Right renal pelvis (tissue), 4 donors: ENCODE results near the gene USP46. TPM values are rescaled to one million over a fixed set of nuclear protein-coding genes. Genes with fewer than 3 reads are reported as not detected.

Experiments used
- DNase-seq, 4 donors: peaks; one replicate each; pipeline ENCODE4 v3.0.0-alpha.2; 2013; ENCODE audit warnings: low read depth in 4 of 4, low spot score in 3 of 4, missing footprints in 1 of 4
- polyA plus RNA-seq, 4 donors: library from polyadenylated mRNA; unstranded; fragments of 120-200 nt; gene quantifications; one replicate each; pipeline ENCODE4 v1.2.1, GENCODE V29; 2013; ENCODE audit not compliant: insufficient read length in 4 of 4

The USP46 gene
- polyA plus RNA-seq, 4 donors = 29.8 to 40.8 (median 37.1) TPM

DNA sequence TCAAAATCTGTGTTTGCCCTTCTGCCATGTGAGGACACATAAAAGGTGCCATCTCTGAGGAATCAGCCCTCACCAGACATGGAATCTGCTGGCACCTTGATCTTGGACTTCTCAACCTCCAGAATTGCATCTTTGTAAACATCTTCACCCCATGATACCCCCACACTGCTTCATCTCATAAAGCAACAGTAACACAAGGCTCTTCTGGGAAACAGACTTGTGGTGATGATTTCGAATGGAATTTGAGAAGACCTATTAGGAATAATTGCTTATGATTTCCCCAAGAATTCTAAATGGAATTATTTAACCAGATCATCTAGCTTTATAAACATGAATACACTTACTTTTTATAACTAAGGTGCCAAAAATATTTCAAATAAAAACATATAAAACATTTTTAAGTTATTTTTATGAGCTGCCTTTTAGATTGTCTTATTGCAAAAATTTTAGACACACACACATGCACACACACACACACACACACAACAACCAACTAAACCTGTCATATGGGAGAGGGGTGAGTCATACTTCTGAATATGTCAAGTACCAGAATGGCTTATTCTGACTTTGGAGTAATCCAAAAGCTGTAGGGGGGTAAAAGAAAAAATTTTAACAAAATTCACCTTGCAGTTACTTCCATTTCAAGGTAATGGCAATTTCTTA, 82.0 kb downstream of the USP46 start:
- DNase-seq = no peak

DNA sequence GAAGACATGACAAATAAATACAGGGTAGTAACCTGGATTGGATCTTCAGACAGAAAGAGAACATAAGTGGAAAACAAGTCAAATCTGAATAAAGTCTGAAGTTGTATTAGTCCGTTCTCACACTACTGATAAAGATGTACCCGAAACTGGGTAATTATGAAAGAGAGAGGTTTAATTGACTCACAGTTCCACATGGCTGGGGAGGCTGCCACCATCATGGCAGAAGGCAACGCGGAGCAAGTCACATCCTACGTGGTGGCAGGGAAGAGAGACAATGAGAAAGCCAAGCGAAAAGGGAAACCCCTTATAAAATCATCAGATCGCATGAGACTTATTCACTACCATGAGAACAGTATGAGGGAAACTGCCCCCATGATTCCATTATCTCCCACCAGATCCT, 82.8 kb downstream of the USP46 start:
- DNase-seq = no peak

DNA sequence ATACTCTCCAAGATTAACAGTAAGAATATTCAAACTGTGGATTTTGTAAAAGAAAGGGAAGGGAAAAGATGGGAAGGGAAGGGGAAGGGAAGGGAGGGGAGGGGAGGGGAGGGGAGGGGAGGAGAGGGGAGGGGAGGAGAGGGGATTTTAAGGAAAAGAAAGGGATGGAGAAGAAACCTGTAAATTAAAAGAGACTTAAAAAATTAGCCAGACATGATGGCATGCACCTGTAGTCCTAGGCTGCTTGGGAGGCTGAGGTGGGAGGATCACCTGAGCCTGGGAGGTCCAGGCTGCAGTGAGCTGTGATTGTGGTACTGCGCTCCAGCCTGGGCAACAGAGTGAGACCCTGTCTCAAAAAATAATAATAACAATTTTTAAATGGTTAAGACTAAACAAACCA, 83.7 kb downstream of the USP46 start:
- no peak for DNase-seq

DNA sequence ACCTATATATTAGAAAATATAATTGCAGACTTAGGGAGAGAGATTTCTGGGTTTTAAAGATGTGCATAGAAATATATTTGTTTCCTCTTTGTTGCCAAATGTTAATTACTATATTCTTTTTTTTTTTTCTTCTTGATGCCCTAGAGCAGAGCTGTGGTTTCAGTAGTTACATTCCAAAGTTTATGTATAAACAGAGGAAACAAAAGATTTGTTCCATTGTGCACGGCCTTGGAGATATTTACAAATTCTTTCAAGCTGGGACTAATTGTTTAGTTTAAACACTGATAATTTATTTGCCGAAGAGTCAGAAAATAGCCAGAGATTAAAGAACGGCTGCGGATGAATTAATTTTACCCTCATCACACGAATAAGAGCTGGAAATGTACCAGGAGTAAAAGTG, 85.1 kb downstream of the USP46 start:
- no peak for DNase-seq

DNA sequence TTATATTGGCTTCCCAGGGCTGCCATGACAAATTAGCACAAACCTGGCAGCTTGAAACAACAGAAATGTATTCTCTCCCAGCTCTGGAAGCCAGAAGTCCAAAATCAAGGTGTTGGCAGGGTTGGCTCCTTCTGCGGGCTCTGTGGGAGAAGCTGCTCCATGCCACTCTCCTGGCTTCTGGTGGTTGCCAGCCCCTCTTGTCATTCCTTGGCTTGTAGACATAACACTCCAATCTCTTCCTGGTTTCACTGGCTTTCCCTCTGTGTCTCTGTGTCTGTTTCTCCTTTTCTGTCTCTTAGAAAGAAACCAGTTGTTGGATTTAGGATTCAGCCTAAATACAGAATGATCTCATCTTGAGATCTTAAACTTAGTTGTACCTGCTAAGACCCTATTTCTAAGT, 85.5 kb downstream of the USP46 start:
- no peak for DNase-seq

DNA sequence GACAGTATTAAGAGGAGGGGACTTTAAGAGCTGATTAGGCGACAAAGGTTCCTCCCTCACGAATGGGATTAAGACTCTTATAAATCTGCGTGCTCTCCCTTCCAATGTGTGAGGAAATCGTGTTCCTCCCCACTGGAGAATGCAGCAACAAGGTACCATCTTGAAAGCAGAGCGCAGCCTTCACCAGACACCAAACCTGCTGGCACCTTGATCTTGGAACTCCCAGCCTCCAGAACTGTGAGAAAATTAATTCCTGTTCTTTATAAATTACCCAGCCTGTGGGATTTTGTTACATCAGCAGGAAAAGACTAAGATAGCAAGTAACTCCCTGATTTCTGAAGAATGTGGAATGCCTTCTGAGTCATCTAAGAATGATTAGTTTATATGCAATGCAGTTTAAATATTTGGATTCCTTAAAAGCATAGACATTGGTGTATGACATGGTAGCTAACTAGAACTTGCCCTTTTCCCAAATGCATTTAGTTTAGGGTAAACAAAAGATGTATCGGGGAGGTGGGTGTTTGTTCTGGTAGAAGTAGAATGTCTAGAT, 86.1 kb downstream of the USP46 start:
- no peak for DNase-seq

DNA sequence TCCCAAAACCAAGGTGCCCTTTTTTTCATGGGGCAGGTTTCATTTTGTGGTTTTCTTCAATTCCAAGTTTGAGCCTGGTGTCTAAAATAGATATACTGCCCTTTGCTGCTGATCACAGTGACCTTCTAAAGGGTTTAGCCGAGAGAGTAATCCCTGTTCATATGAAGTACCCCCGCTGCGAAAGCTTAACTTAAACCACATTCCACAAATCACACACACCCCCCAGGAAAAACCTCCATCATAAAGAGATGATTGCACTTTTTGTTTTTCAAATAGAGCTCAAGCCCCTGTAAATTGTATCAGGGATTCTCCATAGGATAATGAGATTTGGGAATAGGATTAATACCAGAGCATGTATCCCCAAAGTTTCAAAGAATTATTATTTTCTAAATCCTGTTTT, 90.8 kb downstream of the USP46 start:
- DNase-seq = no peak

DNA sequence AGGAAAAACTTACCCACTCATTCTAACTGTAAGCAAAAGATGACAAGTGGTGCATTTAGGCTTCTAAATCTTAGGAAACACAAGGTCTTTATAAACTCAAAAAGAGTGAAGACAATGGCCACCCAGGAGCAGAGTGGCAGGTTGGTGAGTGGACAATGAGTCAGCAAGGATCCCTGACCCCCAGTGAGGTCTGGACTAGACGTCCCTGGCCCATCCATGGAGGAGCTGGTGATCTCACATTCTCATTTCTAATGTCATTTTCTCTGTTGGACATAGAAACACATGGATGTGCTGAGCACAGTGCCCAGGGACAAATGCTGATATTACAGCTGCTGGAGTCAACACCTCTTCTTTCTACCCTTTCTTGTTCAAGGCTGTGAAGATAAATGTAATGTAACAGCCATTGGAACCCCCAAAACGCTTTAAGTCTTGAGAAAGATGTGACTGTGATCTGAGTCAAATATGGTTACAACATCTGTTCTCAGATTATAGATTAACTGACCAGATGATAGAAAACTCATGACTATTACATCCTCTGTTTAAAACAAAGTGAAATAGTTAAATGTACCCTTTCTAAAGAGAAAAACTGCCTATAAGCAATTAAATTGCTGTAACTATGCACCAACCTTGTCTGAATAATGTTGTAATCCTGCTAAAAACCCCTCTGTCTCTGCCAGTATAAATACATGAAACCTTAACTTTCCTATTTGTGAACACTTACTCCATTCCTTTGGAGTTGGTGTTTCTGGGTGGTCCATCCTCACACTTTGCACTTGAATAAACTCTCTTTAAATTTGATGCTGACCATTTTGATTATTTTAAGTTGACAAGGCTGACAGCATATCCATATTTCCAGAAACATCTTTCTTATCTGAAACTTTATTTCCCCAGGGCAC, 92.7 kb downstream of the USP46 start:
- no peak for DNase-seq

DNA sequence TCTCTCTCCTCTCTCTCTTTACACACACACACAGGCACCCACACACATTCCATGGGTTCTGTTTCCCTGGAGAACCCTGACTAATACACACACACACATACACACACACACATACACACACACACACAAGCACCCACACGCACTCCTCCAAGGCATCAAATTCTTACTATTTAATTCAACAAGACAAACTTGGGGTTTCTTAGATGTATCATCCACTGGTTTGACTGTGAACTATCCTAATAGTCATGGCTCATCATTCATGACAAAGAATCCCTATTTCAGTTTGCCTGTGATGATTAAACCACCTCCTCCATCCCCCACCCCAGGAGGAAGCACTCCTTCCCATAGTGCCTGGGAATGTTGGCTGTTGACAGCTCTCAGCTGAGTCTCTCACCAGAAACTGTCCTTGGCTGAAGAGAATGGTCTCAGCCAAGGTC, 98.2 kb downstream of the USP46 start:
- no peak for DNase-seq

DNA sequence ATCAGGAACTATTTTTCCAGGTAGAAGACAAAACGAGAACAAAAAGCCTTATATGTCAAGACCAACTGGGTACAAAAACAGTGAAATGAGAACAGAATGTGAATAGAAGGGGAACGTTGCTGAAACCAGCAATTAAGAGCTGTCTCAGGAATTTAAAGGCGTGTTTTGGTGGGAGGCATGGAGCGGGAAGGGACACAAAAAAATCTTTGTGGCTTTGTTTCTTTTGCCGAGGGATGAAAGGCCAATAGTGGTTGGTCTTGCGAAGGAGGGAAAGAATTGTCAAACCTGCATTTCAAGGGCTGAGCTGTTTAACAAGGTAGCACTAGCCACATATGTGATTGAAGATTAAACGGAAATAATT, 103.8 kb downstream of the USP46 start:
- no peak for DNase-seq

DNA sequence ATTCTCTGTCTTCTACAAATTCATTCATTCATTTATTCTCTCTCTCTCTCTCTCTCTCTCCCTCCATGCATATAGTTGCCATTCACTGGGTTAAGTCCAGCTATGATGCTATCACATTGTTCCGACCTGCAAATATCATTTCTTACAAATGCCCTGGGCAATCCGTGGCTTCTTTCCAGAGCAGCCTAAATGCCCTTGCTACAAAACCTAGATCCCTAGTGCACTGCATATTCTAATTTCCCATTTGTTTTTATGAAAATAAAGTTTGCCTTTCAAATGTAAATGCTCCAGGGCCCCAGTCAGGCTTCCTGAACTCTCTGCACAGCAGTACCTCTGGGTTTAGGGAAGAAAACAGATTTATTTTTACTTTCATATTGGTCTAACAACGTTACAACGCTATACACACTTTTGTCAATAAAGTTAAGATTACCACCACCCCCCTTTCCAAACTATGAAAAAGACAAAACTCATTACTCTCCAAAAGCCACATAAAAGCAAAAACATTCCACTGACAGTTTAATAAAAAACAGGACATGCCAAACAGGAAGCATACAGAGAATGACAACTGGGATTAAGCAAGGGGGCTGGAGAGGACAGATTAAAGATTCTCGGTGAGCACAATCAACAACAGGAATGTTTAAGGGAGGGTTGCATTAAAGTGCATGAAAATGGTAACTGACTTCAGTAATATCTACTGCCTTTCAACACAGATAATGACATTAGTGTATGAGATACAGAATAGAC, 104.3 kb downstream of the USP46 start:
- DNase-seq = no peak

DNA sequence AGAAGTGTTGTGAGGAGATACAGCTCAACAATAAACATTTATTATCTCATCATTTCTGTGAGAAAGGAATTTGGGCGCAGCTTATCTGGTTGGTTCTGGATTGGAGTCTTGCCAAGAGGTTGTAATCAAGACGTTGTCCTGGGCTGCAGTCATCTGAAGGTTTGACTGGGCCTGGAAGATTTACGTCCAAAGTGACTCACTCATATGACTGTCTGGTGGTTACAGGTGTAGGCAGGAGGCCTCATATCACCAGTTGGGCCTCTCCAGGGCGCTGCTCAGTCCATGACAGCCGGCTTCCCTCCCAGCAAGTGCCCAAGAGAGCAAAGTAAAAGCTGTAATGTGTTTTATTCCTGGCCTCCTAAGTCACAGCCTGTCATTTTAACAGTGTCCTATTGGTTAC, 106.3 kb downstream of the USP46 start:
- no peak for DNase-seq

DNA sequence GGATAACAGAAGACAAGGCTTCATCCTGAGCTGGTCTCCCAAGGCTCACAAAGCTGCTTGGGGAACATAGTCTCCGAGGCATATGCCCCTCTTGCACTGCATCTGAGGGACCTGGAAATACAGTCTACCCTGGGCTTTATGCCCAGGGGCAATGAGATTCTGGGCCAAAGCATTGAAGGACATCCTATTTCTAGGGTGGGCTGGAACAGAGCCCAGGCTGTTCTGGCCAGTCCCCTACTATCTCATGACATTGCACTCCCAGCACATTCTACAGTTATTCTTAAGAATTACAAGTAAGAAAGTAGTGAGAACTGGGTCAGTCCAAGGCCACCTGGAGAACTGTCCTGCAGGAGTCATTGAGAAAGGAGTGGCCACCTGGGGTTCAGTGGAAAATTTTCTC, 107.6 kb downstream of the USP46 start:
- DNase-seq = no peak

DNA sequence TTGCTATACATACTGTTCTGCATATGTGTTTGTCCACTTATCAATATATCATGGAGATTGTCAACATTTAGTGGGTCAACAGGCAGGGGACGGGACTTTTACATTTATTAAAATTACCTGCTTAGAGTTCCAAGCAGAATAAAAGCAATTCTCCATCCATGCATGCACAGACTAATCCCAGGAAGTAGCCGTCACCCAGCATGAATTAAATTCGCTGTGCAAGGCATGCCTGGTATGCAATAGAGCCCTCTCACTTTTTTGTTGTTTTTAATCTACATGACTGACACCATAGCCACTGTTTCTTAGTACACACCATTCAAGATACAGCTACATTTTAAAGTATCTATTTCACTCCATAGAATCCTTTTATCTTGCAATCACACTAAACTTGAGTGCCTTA, 108.9 kb downstream of the USP46 start:
- no peak for DNase-seq

DNA sequence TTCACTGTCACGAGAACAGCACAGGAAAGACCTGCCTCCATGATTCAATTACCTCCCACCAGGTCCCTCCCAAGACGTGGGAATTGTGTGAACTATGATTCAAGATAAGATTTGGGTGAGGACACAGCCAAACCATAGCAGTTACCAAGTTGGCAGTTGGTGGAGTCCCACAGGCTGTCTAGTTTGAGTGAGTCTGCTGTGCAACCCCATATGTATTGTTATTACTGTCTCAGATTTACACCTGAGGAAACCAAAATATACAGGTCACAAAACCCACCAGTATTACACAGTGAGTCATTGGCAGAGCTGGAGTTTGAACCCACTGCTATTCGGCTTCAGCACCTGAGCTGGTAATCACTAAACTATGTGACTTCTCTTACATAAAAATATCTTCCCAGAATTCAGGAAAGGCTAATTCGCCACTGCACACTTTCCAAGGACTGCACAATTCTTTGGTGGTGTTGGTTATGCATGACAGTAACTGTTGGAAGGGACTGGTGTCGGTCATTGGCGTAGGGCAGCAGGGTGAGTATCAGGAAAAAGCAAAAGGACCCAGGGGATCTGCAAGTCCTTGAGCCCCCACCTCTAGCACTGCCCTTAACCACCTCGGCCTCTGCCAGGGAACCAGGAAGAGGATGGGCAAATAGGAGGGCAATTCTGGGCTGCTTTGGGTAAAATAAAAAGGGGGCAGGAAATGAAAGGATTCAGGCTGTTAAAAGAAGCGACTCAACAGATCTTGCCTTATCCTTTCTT, 110.1 kb downstream of the USP46 start:
- no peak for DNase-seq

DNA sequence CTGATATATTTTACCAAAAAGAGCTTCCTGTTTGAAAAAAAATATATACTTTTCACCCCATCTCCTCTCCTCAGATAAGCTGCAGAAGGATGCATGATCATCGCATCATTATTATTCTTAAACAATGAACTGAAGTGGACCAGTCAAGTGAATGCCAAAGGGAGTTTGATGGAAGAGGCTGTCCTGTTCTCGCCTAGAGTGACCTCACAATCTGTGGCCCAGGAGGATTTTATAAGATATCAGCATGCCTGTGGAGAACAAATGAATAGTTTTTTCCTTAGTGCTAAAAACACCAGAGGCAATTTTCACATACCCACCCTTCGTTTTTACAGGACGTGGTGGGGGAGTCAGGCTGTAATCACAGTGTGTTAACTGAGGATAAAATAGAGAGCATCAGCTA, 112.7 kb downstream of the USP46 start:
- no peak for DNase-seq

DNA sequence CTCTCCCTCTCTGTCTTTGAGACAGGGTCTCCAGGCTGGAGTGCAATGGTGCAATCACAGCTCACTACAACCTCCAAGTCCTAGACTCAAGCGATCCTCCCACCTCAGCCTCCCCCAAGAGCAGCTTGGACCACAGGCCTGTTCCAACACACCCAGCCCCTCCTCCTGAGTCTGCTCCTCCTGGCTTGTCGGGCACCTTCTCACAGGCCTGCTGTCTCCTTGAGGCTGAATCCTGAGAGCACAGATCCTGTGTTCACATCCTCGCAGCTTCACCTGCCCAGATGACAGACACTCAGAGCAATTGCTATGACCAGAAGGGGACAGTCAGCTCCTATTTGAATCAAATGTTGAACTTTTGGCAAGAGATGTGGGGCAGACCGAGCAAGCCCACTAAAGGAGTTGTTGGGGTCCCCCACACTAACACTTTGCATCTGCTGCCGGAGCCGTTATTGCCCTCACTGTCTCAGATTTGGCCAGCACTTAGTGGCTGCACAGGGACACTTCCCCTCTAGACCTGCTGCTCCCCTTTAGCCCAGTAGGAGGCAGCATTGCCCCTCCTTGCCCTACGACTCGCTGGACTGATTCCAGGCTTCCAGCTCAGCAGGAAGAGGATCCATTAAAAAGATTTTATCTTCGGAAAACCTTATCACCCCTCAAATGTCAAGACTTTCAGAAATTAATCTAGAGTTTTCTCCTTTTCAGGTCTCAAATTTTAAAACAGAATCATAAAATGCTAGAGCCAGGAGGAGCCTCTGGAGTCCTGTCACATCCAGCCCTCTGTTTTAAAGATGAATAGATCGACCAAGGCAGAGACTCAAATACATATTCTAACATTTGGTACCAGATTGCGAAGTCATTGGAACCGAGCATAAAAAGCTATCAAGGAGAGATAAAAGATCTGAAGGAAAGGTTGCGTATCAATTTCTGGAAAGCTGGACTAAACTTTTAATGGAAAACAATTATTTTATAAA, 113.7 kb downstream of the USP46 start:
- DNase-seq = peak; percentile 38 to 63 (median 58)
